ENCODE data around the gene SKOR2.
A peak's percentile ranks its signal among the peaks of the same experiment; 100 is the strongest.
"Not testable (repeated sequence)": the region's sequence is repeated elsewhere in the genome, so short reads cannot be mapped to it uniquely, and the experiment has no call there.

SKOR2 gene

DNA sequence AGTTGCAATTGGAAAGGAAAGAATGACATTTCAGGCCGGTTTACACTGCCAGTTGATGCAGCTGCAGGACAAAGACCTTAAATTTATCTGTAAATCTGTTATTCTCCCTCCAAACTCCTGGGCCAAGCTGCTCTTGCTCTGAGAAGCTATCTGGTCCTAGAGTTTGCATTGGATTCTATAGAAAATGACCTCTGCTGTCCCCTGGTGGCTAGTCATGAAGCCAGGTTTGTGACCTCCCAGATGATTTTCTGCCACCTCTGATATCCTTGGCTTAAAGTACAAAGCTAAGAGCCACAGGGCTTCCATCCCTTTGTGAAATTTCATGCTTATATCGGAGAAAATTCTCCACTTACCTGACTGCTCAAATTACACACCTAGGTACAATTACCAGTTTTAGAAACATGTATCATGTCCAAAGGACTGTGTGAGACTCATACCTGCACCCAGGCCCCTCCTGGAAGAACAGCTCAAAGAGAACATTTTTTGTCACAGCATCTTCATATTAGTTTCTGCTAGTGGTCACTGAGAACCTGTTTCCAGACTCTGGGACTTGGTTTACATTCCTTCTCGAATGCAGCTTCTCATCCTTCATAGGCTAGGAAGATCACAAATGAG, 46.4 kb downstream of the SKOR2 start:
- peak in 3 of 4 experiments; percentile 6 to 19 (median 7) for DNase-seq (ENCODE audit: low read depth in 4 of 4, low spot score in 1 of 4)

DNA sequence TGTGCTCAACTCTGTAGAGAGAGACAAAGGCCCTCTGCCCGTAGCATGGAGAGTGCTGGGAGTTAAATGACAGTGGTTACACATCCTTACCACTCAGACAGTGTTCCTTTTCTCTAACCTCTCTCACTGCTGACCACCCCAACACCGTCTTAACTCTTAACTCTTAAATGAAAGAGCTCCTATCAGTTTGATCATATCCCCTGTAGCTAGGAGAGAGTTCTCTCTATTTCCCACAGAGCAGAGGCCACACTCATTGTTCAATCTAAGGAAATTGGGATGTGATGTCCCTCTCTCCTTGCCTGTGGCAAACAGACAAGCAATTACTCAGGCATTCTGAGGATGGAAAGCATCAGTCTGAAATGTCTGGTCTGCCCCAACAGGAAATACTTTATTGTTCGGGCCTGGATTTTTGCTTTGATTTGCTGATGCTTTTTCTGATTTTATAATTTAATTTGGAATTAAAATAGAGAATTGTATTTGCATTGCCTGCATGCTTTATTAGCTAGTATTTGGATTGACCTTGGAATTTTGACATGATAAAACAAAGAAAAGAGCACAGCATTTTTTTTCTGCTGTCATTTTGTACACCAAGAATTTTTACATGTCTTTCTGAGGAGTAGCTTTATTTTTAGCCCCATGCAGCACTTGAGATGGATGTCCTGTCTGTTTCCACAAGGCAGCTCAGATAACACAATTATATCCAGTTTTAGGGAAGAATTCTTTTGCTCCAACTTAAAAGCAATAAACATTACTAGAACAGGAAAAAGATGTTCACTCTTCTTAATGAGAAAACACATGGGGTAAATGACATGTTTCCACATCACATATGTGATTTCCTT, 47.6 kb downstream of the SKOR2 start:
- DNase-seq (ENCODE audit: low read depth in 4 of 4, low spot score in 1 of 4) = no peak

DNA sequence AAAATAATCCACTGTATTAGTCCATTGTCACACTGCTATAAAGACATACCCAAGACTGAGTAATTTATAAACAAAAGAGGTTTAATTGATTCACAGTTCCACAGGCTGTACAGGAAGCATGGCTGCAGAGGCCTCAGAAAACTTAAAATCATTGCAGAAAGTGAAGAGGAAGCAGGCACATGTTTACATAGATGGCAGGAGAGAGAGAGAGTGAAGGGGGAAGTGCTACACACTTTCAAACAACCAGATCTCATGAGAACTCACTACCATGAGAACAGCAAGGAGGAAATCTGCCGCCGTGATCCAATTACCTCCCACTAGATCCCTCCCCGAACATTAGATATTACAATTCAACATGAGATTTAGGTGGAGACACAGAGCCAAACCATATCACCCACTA, 55.5 kb downstream of the SKOR2 start:
- not testable (repeated sequence) for DNase-seq (ENCODE audit: low read depth in 4 of 4, low spot score in 1 of 4)

DNA sequence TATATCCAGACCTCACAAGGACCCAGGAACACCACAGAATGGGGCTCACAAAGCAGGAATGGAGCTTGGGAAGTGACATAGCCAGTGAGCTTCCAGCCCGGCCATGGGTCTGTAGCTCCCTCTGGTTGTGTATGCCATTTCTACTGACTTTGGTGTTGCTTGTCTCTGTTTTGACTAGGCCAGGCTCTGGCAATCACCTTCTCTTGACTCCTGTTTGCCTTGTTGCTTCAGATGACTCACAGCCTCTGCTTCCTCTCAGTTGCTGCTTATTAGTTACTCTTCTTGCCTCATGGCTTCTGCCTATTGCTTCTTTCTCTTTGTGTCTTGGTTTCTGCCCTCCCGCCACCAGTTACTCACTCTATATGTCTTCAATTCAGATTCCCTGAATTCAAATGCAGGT, 59.5 kb downstream of the SKOR2 start:
- DNase-seq (ENCODE audit: low read depth in 4 of 4, low spot score in 1 of 4) = no peak

DNA sequence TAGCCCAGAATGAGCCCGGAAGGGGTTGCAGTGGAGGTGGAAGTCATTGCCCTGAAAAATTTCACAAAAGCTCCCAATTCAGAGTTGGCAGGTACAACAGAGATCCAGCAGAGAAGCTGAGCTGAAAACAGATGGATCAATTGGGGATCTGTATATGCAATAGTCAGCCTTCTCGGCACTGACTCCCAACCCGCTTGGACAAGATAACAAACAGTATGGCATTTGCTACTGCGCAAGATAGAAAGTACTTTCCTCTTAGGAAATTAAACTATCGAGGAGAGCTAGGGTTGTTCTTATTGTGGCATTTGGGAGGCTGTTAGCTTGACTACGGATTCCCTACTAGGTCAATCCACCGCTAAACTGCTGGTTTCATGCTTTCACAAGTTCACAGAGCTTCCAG, 63.7 kb downstream of the SKOR2 start:
- no peak for DNase-seq (ENCODE audit: low read depth in 4 of 4, low spot score in 1 of 4)

DNA sequence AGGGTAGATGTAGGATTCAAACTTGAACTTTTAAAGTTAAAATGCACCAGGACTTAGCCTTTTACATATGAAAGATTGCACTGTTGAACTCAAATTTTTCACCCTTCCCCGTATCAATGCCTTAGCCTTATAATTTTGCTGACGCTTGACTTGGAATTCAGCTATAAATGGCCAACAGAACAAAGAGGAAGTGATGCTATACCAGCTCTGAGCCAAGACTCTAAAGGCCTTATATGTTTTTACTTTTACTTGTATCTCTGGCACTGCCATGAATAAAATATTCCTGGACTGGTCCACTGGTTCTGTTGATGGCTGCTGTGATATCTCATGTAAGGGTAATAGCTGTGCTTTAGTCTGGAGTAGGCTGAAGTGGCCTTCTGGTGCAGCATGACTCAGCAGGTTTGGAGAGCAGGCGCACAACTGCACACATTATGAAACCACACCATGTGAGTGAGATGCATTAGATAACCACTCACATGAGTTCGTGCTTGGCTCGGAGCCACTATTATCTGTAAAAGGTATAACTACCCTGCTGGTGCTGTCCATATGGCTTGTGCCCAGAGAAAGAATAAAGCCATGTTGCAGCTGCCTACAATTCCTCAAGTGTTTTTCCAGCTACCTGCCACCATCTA, 66.9 kb downstream of the SKOR2 start:
- no peak for DNase-seq (ENCODE audit: low read depth in 4 of 4, low spot score in 1 of 4)

DNA sequence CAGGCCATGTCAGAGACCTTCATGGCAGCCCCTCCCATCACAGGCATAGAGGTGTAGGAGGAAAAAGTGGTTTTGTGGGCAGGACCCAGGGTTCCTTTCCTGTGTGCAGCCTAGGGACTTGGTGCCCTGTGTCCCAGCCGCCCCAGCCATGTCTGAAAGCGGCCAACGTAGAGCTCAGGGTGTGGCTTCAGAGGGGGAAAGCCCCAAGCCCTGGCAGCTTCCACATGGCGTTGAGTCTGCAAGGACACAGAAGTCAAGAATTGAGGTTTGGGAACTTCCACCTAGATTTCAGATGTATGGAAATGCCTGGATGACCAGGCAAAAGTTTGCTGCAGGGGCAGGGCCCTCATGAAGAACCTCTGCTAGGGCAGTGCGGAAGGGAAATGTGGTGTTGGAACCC, 69.3 kb downstream of the SKOR2 start:
- DNase-seq (ENCODE audit: low read depth in 4 of 4, low spot score in 1 of 4) = not testable (repeated sequence)

DNA sequence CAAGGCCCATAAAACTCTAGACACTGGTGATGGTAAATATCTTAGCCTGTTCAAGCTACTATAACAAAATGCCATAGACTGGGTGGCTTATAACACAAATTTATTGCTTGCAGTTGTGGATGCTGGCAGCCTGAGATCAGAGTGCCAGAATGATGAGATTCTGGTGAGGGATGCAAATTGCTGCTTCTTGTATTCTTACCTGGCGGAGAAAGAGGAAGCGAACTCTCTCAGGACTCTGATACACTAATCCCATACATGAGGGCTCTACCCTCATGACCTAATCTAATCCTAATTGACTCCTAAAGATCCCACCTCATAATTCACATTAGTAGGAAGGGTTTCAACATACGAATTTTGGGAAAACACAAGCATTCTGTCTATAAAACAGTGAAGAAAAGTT, 70.7 kb downstream of the SKOR2 start:
- no peak for DNase-seq (ENCODE audit: low read depth in 4 of 4, low spot score in 1 of 4)

DNA sequence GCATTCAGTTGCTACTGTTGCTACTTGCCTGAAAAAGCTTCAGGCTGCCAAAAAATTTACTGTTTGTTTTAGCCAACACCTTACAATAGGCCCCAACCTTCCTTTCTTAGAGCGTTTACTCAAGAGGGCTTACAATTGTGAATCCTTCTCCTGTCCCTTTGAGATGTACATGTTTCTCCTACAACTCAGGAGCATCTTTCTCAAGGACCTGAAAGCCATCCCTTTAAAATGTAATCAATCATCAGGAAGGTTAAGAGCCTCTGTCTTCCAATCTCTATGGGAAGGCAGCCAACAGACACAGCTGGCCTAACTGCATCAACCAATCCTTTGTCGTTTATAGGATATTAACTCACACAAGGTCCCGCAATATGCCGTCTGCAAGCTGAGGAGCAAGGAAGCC, 71.9 kb downstream of the SKOR2 start:
- no peak for DNase-seq (ENCODE audit: low read depth in 4 of 4, low spot score in 1 of 4)

DNA sequence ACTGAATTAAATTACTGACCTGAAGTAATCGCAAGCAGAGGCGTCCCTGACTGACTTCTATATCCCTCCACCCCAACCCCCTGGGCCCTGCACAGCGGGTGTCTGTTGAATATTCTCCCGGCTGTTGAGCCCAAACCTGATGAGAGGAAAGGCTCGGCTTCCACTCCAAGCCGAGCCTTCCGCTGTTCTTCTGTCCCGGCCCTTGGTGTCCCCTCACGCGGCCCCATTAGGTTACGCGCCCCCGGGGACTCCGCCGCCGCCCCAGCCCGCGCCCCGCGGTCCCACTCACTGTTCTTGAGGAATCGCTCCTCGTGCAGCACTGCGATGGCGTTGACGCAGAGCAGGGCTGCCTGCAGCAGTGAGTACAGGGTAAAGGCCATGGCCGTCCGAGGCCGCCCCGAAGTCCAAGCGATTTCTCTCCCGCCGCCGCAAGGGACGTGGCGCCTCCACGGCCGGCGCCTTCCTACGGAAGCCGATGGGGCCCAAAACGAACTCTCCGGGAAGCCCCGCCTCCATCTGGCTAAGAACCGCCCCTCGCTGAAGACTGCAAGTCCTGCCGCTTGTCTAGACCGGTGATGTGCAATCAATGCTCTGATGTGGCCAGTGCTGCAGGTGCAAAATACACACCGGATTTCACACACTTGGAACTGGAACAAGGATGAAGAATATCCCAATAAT, 75.4 kb downstream of the SKOR2 start, which contains the start of gene IER3IP1:
Gene IER3IP1 (minus strand): TSS at position 467 of the 678 bp plus-strand sequence. CDS start 87 bp downstream, at position 380.
- peak; percentile 65 to 84 (median 81) for DNase-seq (ENCODE audit: low read depth in 4 of 4, low spot score in 1 of 4)

DNA sequence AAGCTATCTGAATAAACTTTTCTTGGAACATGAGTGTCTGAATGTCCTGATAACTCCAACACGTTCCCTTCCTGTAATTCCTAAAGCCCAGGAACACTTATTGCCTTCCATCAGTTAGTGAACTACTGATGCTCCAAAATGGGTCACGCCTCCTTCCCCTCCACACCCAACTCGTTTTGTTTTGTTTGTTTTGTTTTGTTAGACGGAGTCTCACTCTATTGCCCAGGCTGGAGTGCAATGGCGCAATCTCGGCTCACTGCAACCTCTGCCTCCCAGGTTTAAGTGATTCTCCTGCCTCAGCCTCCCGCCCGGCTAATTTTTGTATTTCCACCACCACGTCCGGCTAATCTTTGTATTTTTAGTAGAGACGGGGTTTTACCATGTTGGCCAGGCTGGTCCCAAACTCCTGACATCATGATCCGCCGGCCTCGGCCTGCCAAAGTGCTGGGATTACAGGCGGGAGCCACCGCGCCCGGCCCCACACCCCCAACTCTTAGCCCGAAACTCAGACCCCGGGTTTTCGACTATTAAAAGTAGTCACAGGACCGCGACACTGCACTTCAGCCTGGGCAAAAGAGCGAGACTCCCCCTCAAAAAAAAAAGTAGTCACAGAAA, 76.1 kb downstream of the SKOR2 start:
- DNase-seq (ENCODE audit: low read depth in 4 of 4, low spot score in 1 of 4) = no peak

DNA sequence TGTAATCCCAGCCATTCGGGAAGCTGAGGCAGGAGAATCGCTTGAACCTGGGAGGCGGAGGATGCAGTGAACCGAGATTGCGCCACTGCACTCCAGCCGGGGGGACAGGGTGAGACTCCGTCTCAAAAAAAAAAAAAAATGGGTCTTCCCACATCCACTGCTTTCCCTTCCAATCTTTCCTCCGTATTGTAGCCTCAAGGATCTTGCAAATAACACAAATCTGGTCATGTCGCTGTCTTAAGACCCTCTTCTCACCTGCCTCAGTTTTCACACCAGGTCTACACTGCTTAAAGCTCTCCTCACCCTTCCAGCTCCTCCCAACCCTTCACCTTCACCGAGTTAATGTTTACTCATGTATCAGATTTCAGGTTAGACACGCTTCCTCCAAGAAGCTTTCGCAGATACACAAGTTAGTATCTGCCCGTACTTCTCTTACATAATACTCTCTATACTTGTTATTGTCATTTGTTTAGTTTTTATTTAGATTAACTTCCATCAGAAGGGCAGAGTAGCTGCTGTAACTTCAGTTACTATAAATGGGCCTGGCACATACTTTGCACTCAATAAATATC, 76.8 kb downstream of the SKOR2 start:
- DNase-seq (ENCODE audit: low read depth in 4 of 4, low spot score in 1 of 4) = no peak

DNA sequence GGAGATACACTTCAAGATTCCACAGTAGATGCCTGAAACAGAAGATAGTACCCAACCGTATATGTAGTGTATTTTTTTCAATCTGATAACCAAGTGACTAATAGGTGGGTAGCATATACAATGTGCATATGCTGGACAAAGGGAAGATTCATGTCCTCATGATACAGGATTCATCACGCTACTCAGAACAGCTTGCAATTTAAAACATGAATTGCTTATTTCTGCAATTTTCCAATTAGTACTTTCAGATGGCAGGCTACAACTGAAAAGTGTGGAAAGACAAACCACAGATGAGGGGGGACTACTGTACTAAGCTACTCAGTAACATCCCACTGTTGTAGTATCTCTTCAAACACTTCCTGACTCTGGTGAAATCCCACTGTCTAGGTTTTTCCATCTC, 79.0 kb downstream of the SKOR2 start:
- DNase-seq (ENCODE audit: low read depth in 4 of 4, low spot score in 1 of 4) = no peak

DNA sequence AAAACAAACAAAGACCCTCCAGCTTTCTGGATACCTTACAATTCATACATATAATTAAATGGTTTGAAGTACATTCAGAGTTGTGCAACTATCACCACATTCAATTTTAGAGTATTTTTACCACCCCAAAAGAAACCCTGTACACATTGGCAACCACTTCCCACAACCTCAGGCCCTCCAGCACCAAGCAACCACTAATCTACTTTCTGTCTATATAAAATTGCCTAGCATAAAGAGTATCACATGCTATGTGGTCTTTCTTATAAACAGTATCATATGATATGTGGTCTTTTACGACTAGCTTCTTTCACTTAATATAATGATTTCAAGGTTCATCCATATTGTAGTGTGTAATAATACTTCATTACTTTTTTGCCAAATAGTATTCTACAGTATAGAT, 82.5 kb downstream of the SKOR2 start:
- DNase-seq (ENCODE audit: low read depth in 4 of 4, low spot score in 1 of 4) = no peak

DNA sequence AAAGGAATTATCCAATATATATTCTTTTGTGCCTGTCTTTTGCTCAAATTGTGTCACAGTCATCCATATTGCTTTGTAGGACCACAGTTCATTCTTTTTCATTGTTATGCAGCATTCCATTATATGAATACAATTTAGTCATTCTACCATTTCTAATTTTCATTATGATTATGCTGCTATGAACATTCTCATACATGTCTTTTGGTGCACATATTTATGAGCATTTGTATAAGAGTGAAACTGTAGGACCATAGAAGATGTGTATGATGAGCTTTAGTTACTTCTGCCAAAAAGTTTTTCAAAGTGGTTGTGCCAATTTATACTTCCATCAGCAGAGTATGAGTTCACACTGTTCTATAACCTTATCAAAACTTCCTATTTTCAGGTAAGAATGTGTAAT, 83.0 kb downstream of the SKOR2 start:
- no peak for DNase-seq (ENCODE audit: low read depth in 4 of 4, low spot score in 1 of 4)

DNA sequence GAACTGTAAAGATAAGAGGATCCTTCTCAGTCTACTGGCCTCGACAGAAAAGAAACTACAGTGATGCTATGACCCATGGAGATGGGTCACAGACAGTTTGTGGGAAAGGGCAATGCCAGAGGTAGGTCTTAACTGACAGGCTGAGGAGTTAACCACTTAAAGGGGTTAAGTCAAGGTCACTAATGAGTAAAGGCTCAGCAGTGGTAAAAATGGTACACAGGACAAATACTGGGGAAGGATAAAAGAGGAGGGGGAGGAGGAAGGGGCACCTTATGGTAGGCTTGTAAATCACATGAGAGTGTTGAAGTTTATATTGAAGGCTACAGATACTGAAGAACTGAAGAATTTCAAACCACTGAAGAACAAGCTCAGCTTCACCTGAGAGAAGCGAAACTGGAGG, 85.2 kb downstream of the SKOR2 start:
- no peak for DNase-seq (ENCODE audit: low read depth in 4 of 4, low spot score in 1 of 4)

DNA sequence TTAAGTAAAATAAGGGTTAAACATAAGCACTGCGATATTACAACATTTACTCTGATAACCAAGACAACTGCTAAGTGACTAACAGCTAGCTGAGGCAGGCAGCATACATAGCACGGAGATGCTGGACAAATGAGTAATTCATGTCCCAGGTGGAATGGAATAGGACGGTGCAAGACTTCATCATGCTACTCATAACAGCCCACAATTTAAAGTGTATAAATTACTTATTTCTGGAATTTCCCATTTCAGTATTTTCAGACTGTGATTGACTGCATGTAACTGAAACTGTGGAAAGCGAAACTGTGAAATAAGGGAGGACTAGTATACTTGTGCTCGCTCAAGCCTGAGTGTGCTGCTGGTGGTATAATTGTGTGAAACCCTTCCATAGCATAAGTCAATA, 88.2 kb downstream of the SKOR2 start:
- DNase-seq (ENCODE audit: low read depth in 4 of 4, low spot score in 1 of 4) = no peak

DNA sequence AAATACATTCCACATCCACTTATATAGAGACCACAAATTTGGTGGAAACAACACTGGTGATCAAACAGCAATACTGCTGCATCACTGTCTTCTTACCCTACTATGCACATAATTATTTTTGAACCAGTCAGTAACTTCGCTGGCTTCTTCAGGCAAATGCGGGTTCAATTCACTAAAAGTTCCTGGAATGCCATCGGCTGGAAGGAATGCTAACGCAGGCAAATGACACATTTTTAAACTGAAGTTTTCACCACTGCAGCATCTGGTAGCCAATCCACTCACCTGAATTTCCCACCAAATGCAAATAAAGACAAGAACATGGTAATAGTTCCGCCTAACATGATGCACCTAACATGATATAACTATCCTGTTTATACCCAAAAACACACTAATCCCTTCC, 91.2 kb downstream of the SKOR2 start:
- DNase-seq (ENCODE audit: low read depth in 4 of 4, low spot score in 1 of 4) = no peak

DNA sequence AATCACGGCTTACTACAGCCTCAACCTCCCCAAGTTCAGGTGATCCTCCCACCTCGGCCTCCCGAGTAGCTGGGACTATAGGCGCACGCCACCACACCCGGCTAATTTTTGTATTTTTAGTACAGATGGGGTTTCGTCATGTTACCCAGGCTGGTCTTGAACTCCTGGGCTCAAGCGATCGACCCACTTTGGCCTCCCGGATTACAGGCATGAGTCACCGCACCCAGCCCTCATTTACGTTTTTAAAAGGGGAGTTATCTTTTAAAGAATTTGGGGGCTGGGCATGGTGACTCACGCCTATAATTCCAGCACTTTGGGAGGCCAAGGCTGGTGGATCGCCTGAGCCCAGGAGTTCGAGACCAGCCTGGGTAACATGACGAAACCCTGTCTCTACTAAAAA, 93.1 kb downstream of the SKOR2 start:
- not testable (repeated sequence) for DNase-seq (ENCODE audit: low read depth in 4 of 4, low spot score in 1 of 4)
